WERI-Rb-1 (cell line): ENCODE data around the gene SLC1A3.

Experiments used
- DNase-seq: peaks from one replicate; pipeline ENCODE4 v3.0.0-alpha.2; 2020
- H3K27ac ChIP-seq: fragments of 250-450 bp; sonication (Bioruptor Pico); 2 replicates; pipeline ENCODE4 v1.5.1; 2020; ENCODE audit warnings: mild to moderate bottlenecking, moderate library complexity
- H3K27me3 ChIP-seq: fragments of 250-450 bp; sonication (Bioruptor Pico); 2 replicates; pipeline ENCODE4 v1.5.1; 2021; ENCODE audit warnings: mild to moderate bottlenecking, low read depth, moderate library complexity; ENCODE audit not compliant: insufficient read depth, severe bottlenecking
- H3K36me3 ChIP-seq: fragments of 250-450 bp; sonication (Bioruptor Pico); 2 replicates; pipeline ENCODE4 v1.5.1; 2020; ENCODE audit warnings: mild to moderate bottlenecking, moderate library complexity
- H3K4me3 ChIP-seq: 2 replicates; pipeline ENCODE4 v1.5.1; 2011; ENCODE audit warnings: low read depth, mild to moderate bottlenecking, control low read depth, low read length
- H3K9me3 ChIP-seq: fragments of 250-450 bp; sonication (Bioruptor Pico); 2 replicates; pipeline ENCODE4 v1.5.1; 2021; ENCODE audit warnings: mild to moderate bottlenecking, moderate library complexity; ENCODE audit not compliant: severe bottlenecking
- TF ChIP-seq, protein P1 (sequence below): IDR thresholded peaks from 2 replicates; pipeline ENCODE4 v1.5.1; 2011; ENCODE audit warnings: low read depth, mild to moderate bottlenecking, control low read depth, inconsistent platforms, low read length

SLC1A3 gene

DNA sequence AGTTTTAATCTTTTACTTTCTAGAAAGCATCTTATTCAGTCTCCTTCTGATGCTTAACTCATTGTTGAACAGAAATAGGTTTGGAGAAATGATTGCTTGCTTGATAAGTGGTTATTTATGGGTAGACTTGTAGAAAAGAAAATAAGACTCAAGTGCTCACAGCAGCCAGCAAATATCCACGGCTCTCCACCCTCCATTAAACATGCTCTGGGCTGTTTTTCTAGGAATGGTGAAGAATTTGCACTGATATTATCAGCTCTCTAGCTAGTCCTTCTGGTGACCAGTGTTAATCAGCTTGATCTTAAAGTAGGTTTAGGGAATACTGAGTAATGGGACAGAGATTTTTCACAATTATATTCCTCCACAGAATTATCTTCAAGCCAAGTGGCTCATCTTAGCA is 60.6 kb downstream of the SLC1A3 start:
- Histone ChIP-seq H3K36me3 (no peaks in the 10 kb centered on the region), H3K27ac (no peak overlapping the region), H3K9me3 (no peaks in the 10 kb centered on the region), H3K27me3 (no peaks in the 10 kb centered on the region), H3K4me3 (no peak overlapping the region)
- TF ChIP-seq, protein P1, sequence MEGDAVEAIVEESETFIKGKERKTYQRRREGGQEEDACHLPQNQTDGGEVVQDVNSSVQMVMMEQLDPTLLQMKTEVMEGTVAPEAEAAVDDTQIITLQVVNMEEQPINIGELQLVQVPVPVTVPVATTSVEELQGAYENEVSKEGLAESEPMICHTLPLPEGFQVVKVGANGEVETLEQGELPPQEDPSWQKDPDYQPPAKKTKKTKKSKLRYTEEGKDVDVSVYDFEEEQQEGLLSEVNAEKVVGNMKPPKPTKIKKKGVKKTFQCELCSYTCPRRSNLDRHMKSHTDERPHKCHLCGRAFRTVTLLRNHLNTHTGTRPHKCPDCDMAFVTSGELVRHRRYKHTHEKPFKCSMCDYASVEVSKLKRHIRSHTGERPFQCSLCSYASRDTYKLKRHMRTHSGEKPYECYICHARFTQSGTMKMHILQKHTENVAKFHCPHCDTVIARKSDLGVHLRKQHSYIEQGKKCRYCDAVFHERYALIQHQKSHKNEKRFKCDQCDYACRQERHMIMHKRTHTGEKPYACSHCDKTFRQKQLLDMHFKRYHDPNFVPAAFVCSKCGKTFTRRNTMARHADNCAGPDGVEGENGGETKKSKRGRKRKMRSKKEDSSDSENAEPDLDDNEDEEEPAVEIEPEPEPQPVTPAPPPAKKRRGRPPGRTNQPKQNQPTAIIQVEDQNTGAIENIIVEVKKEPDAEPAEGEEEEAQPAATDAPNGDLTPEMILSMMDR = no peak
- DNase-seq = no peak

DNA sequence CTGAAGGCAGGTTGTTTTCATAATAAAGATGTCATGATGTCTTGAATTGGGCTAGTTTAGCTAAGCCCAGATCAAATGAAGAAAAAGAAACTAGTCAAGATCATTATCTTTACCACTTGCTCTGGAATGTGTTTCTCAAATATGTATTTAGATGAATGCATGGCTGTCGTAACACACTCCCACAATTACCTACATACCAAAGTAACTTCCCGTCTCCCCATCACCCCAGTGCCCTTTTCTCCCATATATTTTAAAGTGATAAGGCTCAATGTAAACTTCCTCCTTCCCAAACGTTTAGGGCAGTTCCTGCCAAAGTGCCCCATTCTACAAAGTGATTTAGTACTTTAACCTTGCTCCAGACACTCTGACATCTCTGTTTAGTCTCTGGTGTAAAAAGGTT is 61.4 kb downstream of the SLC1A3 start:
- no peak overlapping the region for H3K4me3 ChIP-seq
- no peaks in the 10 kb centered on the region for H3K36me3 ChIP-seq
- TF ChIP-seq, protein P1 = no peak
- H3K27me3 ChIP-seq = no peaks in the 10 kb centered on the region
- no peaks in the 10 kb centered on the region for H3K9me3 ChIP-seq
- no peak overlapping the region for H3K27ac ChIP-seq
- no peak for DNase-seq

DNA sequence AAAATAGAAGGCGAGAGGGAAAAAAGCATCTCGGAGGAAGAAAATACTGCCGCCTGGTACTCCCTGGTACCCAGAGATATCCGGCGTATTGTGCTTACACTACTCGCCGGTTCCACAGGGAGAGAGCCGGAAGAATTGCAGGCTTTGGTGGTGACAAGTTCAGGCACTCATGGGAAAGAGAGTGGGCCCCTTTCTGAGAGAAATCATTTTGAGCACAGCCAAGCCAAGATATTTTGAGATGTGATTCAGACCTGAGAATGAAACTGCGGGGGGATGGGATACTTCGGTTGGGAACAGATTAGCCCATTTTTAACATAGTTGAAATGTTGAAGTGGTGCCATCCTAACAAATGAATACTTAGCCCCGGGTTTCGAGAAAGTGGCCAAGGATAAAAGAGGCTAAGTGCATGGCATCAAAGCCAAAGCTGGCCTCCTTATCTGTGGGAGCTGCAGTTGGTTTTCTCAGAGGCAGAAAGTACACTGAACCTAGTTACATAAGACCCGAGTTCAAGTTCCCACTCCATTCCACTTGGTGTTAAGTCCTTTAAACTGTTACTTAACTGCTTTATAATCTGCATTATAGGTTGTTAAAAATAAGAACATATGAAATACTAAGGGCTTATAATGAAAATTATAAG is 62.7 kb downstream of the SLC1A3 start:
- TF ChIP-seq, protein P1 = no peak
- Histone ChIP-seq H3K27me3 (no peaks in the 10 kb centered on the region), H3K4me3 (no peak overlapping the region), H3K36me3 (no peaks in the 10 kb centered on the region), H3K27ac (no peak overlapping the region), H3K9me3 (no peaks in the 10 kb centered on the region)
- DNase-seq = no peak

DNA sequence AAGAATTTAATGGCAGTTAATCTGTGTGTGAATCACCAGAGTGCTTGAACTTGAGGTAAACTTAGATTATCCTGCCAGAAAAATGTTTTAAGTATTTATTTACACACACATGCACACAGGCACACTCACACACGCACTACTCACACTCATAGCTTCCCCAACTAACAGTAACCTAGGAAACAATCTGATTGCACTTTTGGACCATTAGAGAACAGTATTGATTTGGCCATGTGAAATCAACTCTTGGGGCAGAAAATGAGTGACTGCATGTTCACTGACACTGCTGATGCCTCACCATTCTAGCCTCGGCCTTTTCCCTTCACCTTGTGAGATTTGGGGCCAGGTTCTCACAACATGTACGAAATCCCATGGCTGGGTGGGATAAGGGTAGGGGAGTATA is 64.1 kb downstream of the SLC1A3 start:
- Histone ChIP-seq H3K27me3 (no peaks in the 10 kb centered on the region), H3K9me3 (no peaks in the 10 kb centered on the region), H3K36me3 (no peaks in the 10 kb centered on the region), H3K27ac (no peak overlapping the region), H3K4me3 (no peak overlapping the region)
- TF ChIP-seq, protein P1 = no peak
- DNase-seq = no peak

DNA sequence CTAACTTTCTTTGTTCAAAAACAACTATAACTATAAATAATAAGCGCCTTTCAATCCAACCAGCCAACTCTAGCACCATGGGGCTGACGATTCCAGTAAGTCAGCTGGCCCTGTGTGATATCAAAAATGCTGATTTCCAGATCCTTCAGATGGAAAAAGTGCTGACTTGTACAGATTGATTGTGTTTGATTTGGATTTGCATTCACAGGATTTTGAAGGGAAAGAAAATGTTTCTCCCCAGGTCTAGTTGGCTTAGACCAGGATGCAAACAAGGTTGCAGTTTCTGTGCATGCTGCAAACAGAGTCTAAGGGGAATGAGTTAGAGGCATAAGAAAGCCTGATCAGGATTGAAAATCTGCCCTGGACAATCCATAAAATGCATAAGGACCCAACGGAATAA is 68.9 kb downstream of the SLC1A3 start:
- Histone ChIP-seq H3K36me3 (no peaks in the 10 kb centered on the region; the same call in 1 of the 2 replicates), H3K4me3 (no peak overlapping the region), H3K27ac (no peak overlapping the region), H3K9me3 (no peaks in the 10 kb centered on the region), H3K27me3 (no peaks in the 10 kb centered on the region)
- DNase-seq = no peak
- TF ChIP-seq, protein P1 = no peak
